Activated CD8-positive, alpha-beta T cell treated with anti-CD3 and anti-CD28 coated beads for 36 hours (primary cell): ENCODE data around the gene KCNMB2. TPM values are rescaled to one million over a fixed set of nuclear protein-coding genes. Genes with fewer than 3 reads are reported as not detected.
"Not testable (repeated sequence)": the region's sequence is repeated elsewhere in the genome, so short reads cannot be mapped to it uniquely, and the experiment has no call there.

ENCODE experiments used
- ATAC-seq: fragments of 200-7000 bp; cut with Tn5 transposase; one replicate; pipeline ENCODE4 v1.10.0; 2021; ENCODE audit warnings: mild to moderate bottlenecking, moderate library complexity
- CTCF ChIA-PET: fragments of 350-600 bp; sonication (Branson Sonifier 250); formaldehyde crosslinking; loops from one replicate; lab custom pipeline; 2021; ENCODE audit warnings: antibody characterized with exemption; lab: Charles Lee
- POLR2A ChIA-PET: fragments of 350-600 bp; sonication (Branson Sonifier 250); formaldehyde crosslinking; loops from one replicate; lab custom pipeline; 2021; ENCODE audit warnings: antibody characterized with exemption; lab: Charles Lee
- DNase-seq: peaks from one replicate; pipeline ENCODE4 v3.0.0-alpha.2; 2020
- H3K27ac Mint-ChIP-seq: one replicate; pipeline ENCODE4 v1.8.0; 2021; ENCODE audit warnings: mild to moderate bottlenecking, mixed read lengths
- H3K27me3 Mint-ChIP-seq: one replicate; pipeline ENCODE4 v1.8.0; 2021; ENCODE audit warnings: mixed read lengths
- H3K36me3 Mint-ChIP-seq: one replicate; pipeline ENCODE4 v1.8.0; 2021; ENCODE audit warnings: low read depth, mixed read lengths
- H3K4me1 Mint-ChIP-seq: one replicate; pipeline ENCODE4 v1.8.0; 2021; ENCODE audit warnings: low read depth, mixed read lengths
- H3K4me3 Mint-ChIP-seq: one replicate; pipeline ENCODE4 v1.8.0; 2021; ENCODE audit warnings: mild to moderate bottlenecking, moderate library complexity, mixed read lengths
- H3K9me3 Mint-ChIP-seq: one replicate; pipeline ENCODE4 v1.8.0; 2021; ENCODE audit warnings: mixed read lengths
- CTCF ChIP-seq: fragments of 200-600 bp; IDR thresholded peaks from one replicate; pipeline ENCODE4 v1.8.0; 2022; ENCODE audit warnings: antibody characterized with exemption, mild to moderate bottlenecking
- intact Hi-C: fragments of 100-400 bp; cut with micrococcal nuclease; formaldehyde crosslinking; loops from one replicate; pipeline ENCODE4 v1.10.0; 2022
- total RNA-seq, 2 experiments: library from RNA; stranded (reverse); gene quantifications; one replicate each; pipeline ENCODE4 v1.2.3, GENCODE V29; 2021

KCNMB2 gene
- total RNA-seq, 2 experiments from 2014 or later: not detected

- Mint-ChIP-seq H3K27ac (no peak overlapping the region), H3K4me3 (no peak overlapping the region), H3K36me3 (no peaks in the 10 kb centered on the region), H3K4me1 (peaks cover 2% of the 10 kb centered on the region), H3K9me3 (no peaks in the 10 kb centered on the region), H3K27me3 (peaks cover 26% of the 10 kb centered on the region)
- intact Hi-C loops: no loop called here
- ATAC-seq: no peak
- CTCF ChIA-PET: no interaction called here
- DNase-seq: no peak
- POLR2A ChIA-PET: no interaction called here
- no peak for TF ChIP-seq CTCF
Observed at GRCh38 chr3:178540184-178540583, 3.9 kb downstream of the KCNMB2 start.

GRCh38 chr3:178545337-178545736, 9.1 kb downstream of the KCNMB2 start:
- Mint-ChIP-seq H3K4me1 (no peaks in the 10 kb centered on the region), H3K36me3 (no peaks in the 10 kb centered on the region), H3K27me3 (peaks cover 4% of the 10 kb centered on the region), H3K4me3 (no peak overlapping the region), H3K9me3 (no peaks in the 10 kb centered on the region), H3K27ac (no peak overlapping the region)
- ChIA-PET POLR2A (no interaction called here), CTCF (no interaction called here)
- ATAC-seq (no peak), DNase-seq (no peak)
- TF ChIP-seq CTCF: no peak
- intact Hi-C loops: no loop called here

- no peak overlapping the region for H3K27ac Mint-ChIP-seq
- H3K4me3 Mint-ChIP-seq: no peak overlapping the region
- ChIA-PET CTCF (no interaction called here), POLR2A (no interaction called here)
- H3K36me3 Mint-ChIP-seq: no peaks in the 10 kb centered on the region
- ATAC-seq: no peak
- no peak for TF ChIP-seq CTCF
- no peak for DNase-seq
- peaks cover 4% of the 10 kb centered on the region for H3K27me3 Mint-ChIP-seq
- no peaks in the 10 kb centered on the region for H3K9me3 Mint-ChIP-seq
- H3K4me1 Mint-ChIP-seq: no peaks in the 10 kb centered on the region
- intact Hi-C loops: no loop called here
Observed at GRCh38 chr3:178546079-178546478, 9.8 kb downstream of the KCNMB2 start.

GRCh38 chr3:178549426-178549825, 13.2 kb downstream of the KCNMB2 start:
- H3K36me3 Mint-ChIP-seq, CTCF ChIA-PET, H3K4me1 Mint-ChIP-seq, H3K27me3 Mint-ChIP-seq, intact Hi-C loops, ATAC-seq, H3K4me3 Mint-ChIP-seq, DNase-seq, POLR2A ChIA-PET, H3K9me3 Mint-ChIP-seq, H3K27ac Mint-ChIP-seq: not testable (repeated sequence)

GRCh38 chr3:178551916-178552321, 15.7 kb downstream of the KCNMB2 start:
- Mint-ChIP-seq H3K27ac (no peak overlapping the region), H3K4me3 (no peak overlapping the region), H3K9me3 (no peaks in the 10 kb centered on the region), H3K36me3 (no peaks in the 10 kb centered on the region), H3K4me1 (no peaks in the 10 kb centered on the region), H3K27me3 (no peaks in the 10 kb centered on the region)
- intact Hi-C loops: no loop called here
- DNase-seq (no peak), ATAC-seq (no peak)
- no peak for TF ChIP-seq CTCF
- ChIA-PET POLR2A (no interaction called here), CTCF (no interaction called here)

GRCh38 chr3:178558637-178559036, 22.4 kb downstream of the KCNMB2 start:
- DNase-seq (no peak), ATAC-seq (no peak)
- POLR2A ChIA-PET: no interaction called here
- H3K27me3 Mint-ChIP-seq: peaks cover 2% of the 10 kb centered on the region
- H3K9me3 Mint-ChIP-seq: no peaks in the 10 kb centered on the region
- CTCF ChIA-PET: no interaction called here
- H3K27ac Mint-ChIP-seq: no peak overlapping the region
- H3K36me3 Mint-ChIP-seq: no peaks in the 10 kb centered on the region
- intact Hi-C loops: no loop called here
- TF ChIP-seq CTCF: no peak
- no peaks in the 10 kb centered on the region for H3K4me1 Mint-ChIP-seq
- H3K4me3 Mint-ChIP-seq: no peak overlapping the region
